Ectodermal cell (in vitro differentiated cells): Measurements from ENCODE around the gene IL1RAPL1. TPM values are rescaled to one million over a fixed set of nuclear protein-coding genes. Genes with fewer than 3 reads are reported as not detected.

ENCODE experiments used
- H3K27ac ChIP-seq: 2 replicates; pipeline ENCODE4 v1.7.0; 2013; ENCODE audit warnings: mild to moderate bottlenecking, low read depth, low read length; ENCODE audit not compliant: insufficient read depth, poor library complexity, severe bottlenecking
- H3K27me3 ChIP-seq: 2 replicates; pipeline ENCODE4 v1.7.0; 2013; ENCODE audit warnings: mild to moderate bottlenecking, low read length; ENCODE audit not compliant: insufficient read depth, control insufficient read depth, poor library complexity, severe bottlenecking
- H3K36me3 ChIP-seq: one replicate; pipeline ENCODE4 v1.7.0; 2013; ENCODE audit warnings: low read length; ENCODE audit not compliant: control insufficient read depth, insufficient read depth
- H3K4me1 ChIP-seq: one replicate; pipeline ENCODE4 v1.7.0; 2013; ENCODE audit warnings: low read length; ENCODE audit not compliant: control insufficient read depth, insufficient read depth
- H3K4me3 ChIP-seq: 2 replicates; pipeline ENCODE4 v1.7.0; 2013; ENCODE audit warnings: low read depth, low read length, control low read depth; ENCODE audit not compliant: insufficient read depth
- H3K9me3 ChIP-seq: 2 replicates; pipeline ENCODE4 v1.7.0; 2013; ENCODE audit warnings: mild to moderate bottlenecking, low read length, moderate library complexity; ENCODE audit not compliant: control insufficient read depth
- WGBS, 2 experiments: methylation state at CpG; one replicate each; pipeline ENCODE4 v1.1.7; 2013; ENCODE audit warnings: missing lambda C conversion rate in 2 of 2; 5-methylcytosine and 5-hydroxymethylcytosine counted together
- polyA plus RNA-seq, 4 experiments: library from polyadenylated mRNA; stranded (reverse); fragments of 50-300 nt; gene quantifications; one replicate each; pipeline ENCODE4 v1.2.3, GENCODE V29; 2013

The IL1RAPL1 gene
- polyA plus RNA-seq (2013, experiment 1 of 4): 3.2 TPM
- polyA plus RNA-seq (2013, experiment 2 of 4): 3.7 TPM
- polyA plus RNA-seq (2013, experiment 3 of 4): 1.9 TPM
- 2.3 TPM for polyA plus RNA-seq (2013, experiment 4 of 4)

GRCh38 chrX:28586981-28587551 lies at the start of gene IL1RAPL1:
IL1RAPL1 (plus strand) TSS chrX:28587446.
- Histone ChIP-seq H3K27me3 (no peaks in the 10 kb centered on the region), H3K9me3 (no peaks in the 10 kb centered on the region), H3K4me1 (no peaks in the 10 kb centered on the region), H3K36me3 (no peaks in the 10 kb centered on the region), H3K4me3 (peak within 1 kb of the TSS; percentile 47), H3K27ac (no peak within 1 kb of the TSS)
- WGBS, 2 experiments: 0% methylated on average over 5 to 12 of the region's 15 CpGs

GRCh38 chrX:28542791-28543190 lies 44.5 kb upstream of the IL1RAPL1 start:
- no peak overlapping the region for H3K4me3 ChIP-seq

GRCh38 chrX:28549838-28550237 lies 37.4 kb upstream of the IL1RAPL1 start:
- 82 to 91% methylated on average over 1 to 4 of the region's 4 CpGs for WGBS, 2 experiments
- H3K9me3 ChIP-seq: no peaks in the 10 kb centered on the region
- H3K27ac ChIP-seq: no peak overlapping the region
- no peaks in the 10 kb centered on the region for H3K36me3 ChIP-seq
- no peak overlapping the region for H3K4me3 ChIP-seq
- no peaks in the 10 kb centered on the region for H3K4me1 ChIP-seq
- no peaks in the 10 kb centered on the region for H3K27me3 ChIP-seq

More at GRCh38 chrX:28542791-28543190, 44.5 kb upstream of the IL1RAPL1 start:
- Histone ChIP-seq H3K36me3 (no peaks in the 10 kb centered on the region), H3K9me3 (no peaks in the 10 kb centered on the region), H3K27me3 (no peaks in the 10 kb centered on the region), H3K27ac (no peak overlapping the region), H3K4me1 (no peaks in the 10 kb centered on the region)
- WGBS, 2 experiments: 95% methylated on average over 2 of the region's 2 CpGs

DNA sequence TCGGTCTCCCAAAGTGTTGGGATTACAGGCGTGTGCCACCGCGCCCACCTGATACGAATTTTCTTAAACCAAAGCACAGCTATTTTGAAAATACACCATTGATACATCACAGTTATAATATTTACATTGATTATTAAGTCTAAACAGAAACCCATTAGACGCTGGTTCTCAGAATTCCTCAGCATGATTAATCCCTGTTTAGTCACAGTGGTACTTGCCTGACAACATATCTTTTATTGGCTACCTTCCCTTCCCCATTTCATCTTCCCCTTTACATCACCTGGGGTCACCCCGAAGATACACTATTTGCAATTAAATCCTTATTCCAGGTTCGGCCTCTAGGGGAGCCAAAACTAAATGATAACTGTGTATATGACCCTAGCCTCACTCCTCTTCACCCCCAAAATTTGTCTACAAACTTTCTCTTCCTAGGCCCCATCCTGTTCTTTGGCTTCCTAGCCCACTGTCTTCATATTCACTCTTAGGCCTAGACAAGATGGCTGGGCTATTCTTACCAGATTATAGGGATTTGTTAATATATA lies 36.8 kb upstream of the IL1RAPL1 start:
- WGBS, 2 experiments: 95% methylated on average over 8 of the region's 8 CpGs
- Histone ChIP-seq H3K9me3 (no peaks in the 10 kb centered on the region), H3K36me3 (no peaks in the 10 kb centered on the region), H3K4me1 (no peaks in the 10 kb centered on the region), H3K4me3 (no peak overlapping the region), H3K27ac (no peak overlapping the region), H3K27me3 (no peaks in the 10 kb centered on the region)

DNA sequence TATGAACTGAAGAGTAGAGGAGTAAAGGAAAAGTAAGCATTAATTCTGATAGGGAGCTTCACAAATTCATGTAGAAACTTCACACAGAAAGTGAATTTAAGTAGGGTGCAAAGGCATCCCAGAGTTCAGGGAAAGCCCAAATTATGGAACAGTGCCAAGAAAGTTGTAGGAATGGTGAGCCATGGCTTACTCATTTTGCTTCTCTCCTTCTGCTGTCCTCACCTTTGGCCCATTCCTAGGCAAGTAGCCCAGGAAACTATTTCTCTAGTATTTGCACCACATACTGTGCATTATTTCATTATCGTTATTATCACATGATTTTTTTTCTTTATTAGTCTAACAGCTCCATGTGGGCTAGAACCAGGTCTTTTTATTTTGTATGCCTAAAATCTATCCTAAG lies 34.9 kb upstream of the IL1RAPL1 start:
- 100% methylated on average over 1 of the region's 1 CpG; no CpG with 5 or more reads in 1 of the 2 experiments for WGBS, 2 experiments
- Histone ChIP-seq H3K4me1 (no peaks in the 10 kb centered on the region), H3K9me3 (no peaks in the 10 kb centered on the region), H3K27ac (no peak overlapping the region), H3K4me3 (no peak overlapping the region), H3K36me3 (no peaks in the 10 kb centered on the region), H3K27me3 (no peaks in the 10 kb centered on the region)

DNA sequence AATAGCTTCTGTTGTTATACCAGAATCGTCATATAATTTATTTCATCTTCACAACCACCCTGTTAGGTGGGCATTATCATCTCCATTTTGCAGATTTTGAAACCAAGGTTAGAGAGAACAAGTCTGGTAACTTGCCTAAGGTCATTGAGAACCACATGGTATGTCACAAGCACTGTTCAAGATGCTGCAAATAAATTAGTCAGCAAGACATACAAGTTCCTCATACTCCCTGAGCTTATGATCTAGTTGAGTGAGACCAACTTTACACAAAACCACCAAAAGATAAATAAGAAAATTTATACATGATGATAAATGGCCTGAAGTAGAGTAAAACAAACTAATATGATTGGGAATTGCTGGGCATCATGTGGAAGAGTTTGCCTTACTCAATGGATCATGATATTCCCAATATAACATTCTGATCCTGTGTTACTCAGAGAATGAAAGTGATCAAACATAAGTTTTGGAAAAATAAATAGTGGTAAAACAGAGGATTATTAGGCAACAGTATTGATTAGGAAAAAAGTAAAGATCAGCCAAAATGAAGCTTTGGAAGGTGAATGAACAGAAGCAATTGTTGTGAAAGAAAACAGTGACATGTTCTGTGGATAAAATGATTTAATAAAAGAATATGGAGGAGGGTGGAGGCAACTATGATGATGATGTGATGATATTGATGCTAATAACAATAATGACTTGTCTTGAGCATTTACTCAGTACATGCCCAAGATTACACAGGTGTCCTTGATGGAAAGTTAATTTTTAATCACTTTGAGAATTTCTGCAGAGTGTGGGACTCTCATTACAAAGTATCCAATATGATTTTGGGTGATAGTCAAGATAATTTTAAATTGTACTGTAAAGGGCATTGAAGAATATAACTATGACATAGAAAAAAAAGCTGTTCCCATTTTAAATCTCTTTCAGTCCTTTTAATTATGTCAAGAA lies 34.1 kb upstream of the IL1RAPL1 start:
- H3K27me3 ChIP-seq: no peaks in the 10 kb centered on the region
- no peaks in the 10 kb centered on the region for H3K9me3 ChIP-seq
- WGBS, 2 experiments: 88% methylated on average over 1 of the region's 1 CpG; no CpG with 5 or more reads in 1 of the 2 experiments
- H3K4me1 ChIP-seq: no peaks in the 10 kb centered on the region
- H3K27ac ChIP-seq: no peak overlapping the region
- no peak overlapping the region for H3K4me3 ChIP-seq
- no peaks in the 10 kb centered on the region for H3K36me3 ChIP-seq

DNA sequence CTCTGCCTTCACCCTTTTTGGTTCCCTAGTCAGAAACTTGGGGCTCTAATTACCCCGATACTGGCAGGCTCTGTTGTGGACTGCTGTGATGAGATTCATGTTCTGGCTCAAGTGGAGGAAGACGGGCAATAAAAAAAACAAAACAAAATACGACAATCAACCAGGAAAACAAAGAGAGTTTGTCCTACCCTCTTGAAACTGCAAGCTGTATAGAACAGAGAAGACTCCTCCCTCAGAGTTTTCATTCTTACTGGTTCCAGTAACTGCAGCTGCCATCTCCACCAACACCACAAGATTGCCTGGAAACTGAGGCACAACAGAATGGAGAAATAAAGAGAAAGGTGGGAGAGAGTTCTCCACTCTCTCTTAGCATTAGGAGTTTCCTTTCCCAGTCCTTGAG lies 11.1 kb upstream of the IL1RAPL1 start:
- 83 to 100% methylated on average over 1 to 3 of the region's 3 CpGs for WGBS, 2 experiments
- Histone ChIP-seq H3K9me3 (no peaks in the 10 kb centered on the region), H3K4me1 (no peaks in the 10 kb centered on the region), H3K4me3 (no peak overlapping the region), H3K27ac (no peak overlapping the region), H3K36me3 (no peaks in the 10 kb centered on the region), H3K27me3 (no peaks in the 10 kb centered on the region)

GRCh38 chrX:28581522-28581921 lies 5.7 kb upstream of the IL1RAPL1 start:
- no peaks in the 10 kb centered on the region for H3K4me1 ChIP-seq
- no peaks in the 10 kb centered on the region for H3K27me3 ChIP-seq
- H3K27ac ChIP-seq: no peak overlapping the region
- H3K36me3 ChIP-seq: no peaks in the 10 kb centered on the region
- H3K9me3 ChIP-seq: no peaks in the 10 kb centered on the region
- no peak overlapping the region for H3K4me3 ChIP-seq

GRCh38 chrX:28582511-28582910 lies 4.7 kb upstream of the IL1RAPL1 start:
- H3K9me3 ChIP-seq: no peaks in the 10 kb centered on the region
- WGBS, 2 experiments: 73 to 100% methylated on average over 1 to 2 of the region's 4 CpGs
- no peaks in the 10 kb centered on the region for H3K4me1 ChIP-seq
- H3K4me3 ChIP-seq: no peak overlapping the region
- H3K27ac ChIP-seq: no peak overlapping the region
- no peaks in the 10 kb centered on the region for H3K27me3 ChIP-seq
- no peaks in the 10 kb centered on the region for H3K36me3 ChIP-seq

DNA sequence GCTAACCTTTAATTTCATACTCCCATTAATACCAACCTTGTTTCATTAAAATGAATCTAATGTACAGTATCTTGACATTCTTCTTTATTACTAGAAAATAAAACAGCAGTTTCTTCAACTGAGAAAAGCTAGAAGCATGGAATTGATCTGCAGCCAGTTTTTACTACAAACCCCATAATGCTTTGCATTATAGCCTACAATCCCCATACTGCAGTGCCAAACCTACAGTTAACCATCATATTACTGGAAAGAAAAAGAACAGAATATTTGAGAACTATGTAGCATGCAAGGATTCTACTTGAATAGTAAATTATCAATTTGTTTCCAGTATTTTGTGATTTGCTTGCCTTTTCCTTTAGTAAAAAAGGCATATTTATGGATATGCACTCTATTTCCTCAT lies 3.2 kb upstream of the IL1RAPL1 start:
- H3K4me1 ChIP-seq: no peaks in the 10 kb centered on the region

More for the DNA sequence above, 3.2 kb upstream of the IL1RAPL1 start:
- Histone ChIP-seq H3K27ac (no peak overlapping the region), H3K27me3 (no peaks in the 10 kb centered on the region), H3K9me3 (no peaks in the 10 kb centered on the region), H3K36me3 (no peaks in the 10 kb centered on the region), H3K4me3 (no peak overlapping the region)
